GM21528 (cell line): ENCODE results near the gene CDH4.

ENCODE experiments used
- ATAC-seq: cut with Tn5 transposase; IDR thresholded peaks from one replicate; pipeline ENCODE4 v1.9.1; 2021; ENCODE audit warnings: mild to moderate bottlenecking, moderate library complexity; ENCODE audit not compliant: unreplicated experiment, low FRiP score

Gene CDH4

GRCh38 chr20:61562897-61563504 lies 310.9 kb downstream of the CDH4 start:
- no peak for ATAC-seq

GRCh38 chr20:61564628-61565027 lies 312.6 kb downstream of the CDH4 start:
- no peak for ATAC-seq

GRCh38 chr20:61565791-61566190 lies 313.7 kb downstream of the CDH4 start:
- no peak for ATAC-seq

- ATAC-seq: no peak
These were observed 314.6 kb downstream of the CDH4 start for GRCh38 chr20:61566691-61567090.

GRCh38 chr20:61567204-61567603 lies 315.1 kb downstream of the CDH4 start:
- no peak for ATAC-seq

- no peak for ATAC-seq
These were observed 317.8 kb downstream of the CDH4 start for GRCh38 chr20:61569825-61570224.

- ATAC-seq: no peak
These were observed 318.7 kb downstream of the CDH4 start for GRCh38 chr20:61570646-61571195.

- ATAC-seq: no peak
These were observed 319.2 kb downstream of the CDH4 start for GRCh38 chr20:61571221-61571620.

- no peak for ATAC-seq
These were observed 320.1 kb downstream of the CDH4 start for GRCh38 chr20:61571916-61572711.

GRCh38 chr20:61572789-61573188 lies 320.7 kb downstream of the CDH4 start:
- no peak for ATAC-seq

- ATAC-seq: no peak
These were observed 321.6 kb downstream of the CDH4 start for GRCh38 chr20:61573415-61574305.

GRCh38 chr20:61575151-61575937 lies 323.3 kb downstream of the CDH4 start:
- no peak for ATAC-seq

- no peak for ATAC-seq
These were observed 324.3 kb downstream of the CDH4 start for GRCh38 chr20:61576372-61576771.

- ATAC-seq: no peak
These were observed 325.0 kb downstream of the CDH4 start for GRCh38 chr20:61577065-61577464.

- no peak for ATAC-seq
These were observed 327.8 kb downstream of the CDH4 start for GRCh38 chr20:61579908-61580307.

- ATAC-seq: no peak
These were observed 329.1 kb downstream of the CDH4 start for GRCh38 chr20:61580958-61581824.

GRCh38 chr20:61581825-61582188 lies 329.7 kb downstream of the CDH4 start:
- ATAC-seq: no peak

GRCh38 chr20:61582196-61582923 lies 330.3 kb downstream of the CDH4 start:
- ATAC-seq: no peak

GRCh38 chr20:61583356-61583755 lies 331.3 kb downstream of the CDH4 start:
- ATAC-seq: no peak
